ENCODE results near the gene HSPB9. TPM values are rescaled to one million over a fixed set of nuclear protein-coding genes. Genes with fewer than 3 reads are reported as not detected.
A peak's percentile ranks its signal among the peaks of the same experiment; 100 is the strongest.

Gene HSPB9
- total and polyA plus RNA-seq, 9 of the 15 experiments (the other 6 are each of a cell fraction or from before 2014, with no cell fraction given): 0.04 to 0.16 (median 0.08) TPM; not detected in 3

- TF ChIP-seq, protein P1, sequence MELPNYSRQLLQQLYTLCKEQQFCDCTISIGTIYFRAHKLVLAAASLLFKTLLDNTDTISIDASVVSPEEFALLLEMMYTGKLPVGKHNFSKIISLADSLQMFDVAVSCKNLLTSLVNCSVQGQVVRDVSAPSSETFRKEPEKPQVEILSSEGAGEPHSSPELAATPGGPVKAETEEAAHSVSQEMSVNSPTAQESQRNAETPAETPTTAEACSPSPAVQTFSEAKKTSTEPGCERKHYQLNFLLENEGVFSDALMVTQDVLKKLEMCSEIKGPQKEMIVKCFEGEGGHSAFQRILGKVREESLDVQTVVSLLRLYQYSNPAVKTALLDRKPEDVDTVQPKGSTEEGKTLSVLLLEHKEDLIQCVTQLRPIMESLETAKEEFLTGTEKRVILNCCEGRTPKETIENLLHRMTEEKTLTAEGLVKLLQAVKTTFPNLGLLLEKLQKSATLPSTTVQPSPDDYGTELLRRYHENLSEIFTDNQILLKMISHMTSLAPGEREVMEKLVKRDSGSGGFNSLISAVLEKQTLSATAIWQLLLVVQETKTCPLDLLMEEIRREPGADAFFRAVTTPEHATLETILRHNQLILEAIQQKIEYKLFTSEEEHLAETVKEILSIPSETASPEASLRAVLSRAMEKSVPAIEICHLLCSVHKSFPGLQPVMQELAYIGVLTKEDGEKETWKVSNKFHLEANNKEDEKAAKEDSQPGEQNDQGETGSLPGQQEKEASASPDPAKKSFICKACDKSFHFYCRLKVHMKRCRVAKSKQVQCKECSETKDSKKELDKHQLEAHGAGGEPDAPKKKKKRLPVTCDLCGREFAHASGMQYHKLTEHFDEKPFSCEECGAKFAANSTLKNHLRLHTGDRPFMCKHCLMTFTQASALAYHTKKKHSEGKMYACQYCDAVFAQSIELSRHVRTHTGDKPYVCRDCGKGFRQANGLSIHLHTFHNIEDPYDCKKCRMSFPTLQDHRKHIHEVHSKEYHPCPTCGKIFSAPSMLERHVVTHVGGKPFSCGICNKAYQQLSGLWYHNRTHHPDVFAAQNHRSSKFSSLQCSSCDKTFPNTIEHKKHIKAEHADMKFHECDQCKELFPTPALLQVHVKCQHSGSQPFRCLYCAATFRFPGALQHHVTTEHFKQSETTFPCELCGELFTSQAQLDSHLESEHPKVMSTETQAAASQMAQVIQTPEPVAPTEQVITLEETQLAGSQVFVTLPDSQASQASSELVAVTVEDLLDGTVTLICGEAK (IDR thresholded peaks at IDR 0.05): peak; percentile 68
- TF ChIP-seq, protein P1 (CRISPR knock-in tag; IDR thresholded peaks at IDR 0.05): no peak
- TF ChIP-seq, protein P2, sequence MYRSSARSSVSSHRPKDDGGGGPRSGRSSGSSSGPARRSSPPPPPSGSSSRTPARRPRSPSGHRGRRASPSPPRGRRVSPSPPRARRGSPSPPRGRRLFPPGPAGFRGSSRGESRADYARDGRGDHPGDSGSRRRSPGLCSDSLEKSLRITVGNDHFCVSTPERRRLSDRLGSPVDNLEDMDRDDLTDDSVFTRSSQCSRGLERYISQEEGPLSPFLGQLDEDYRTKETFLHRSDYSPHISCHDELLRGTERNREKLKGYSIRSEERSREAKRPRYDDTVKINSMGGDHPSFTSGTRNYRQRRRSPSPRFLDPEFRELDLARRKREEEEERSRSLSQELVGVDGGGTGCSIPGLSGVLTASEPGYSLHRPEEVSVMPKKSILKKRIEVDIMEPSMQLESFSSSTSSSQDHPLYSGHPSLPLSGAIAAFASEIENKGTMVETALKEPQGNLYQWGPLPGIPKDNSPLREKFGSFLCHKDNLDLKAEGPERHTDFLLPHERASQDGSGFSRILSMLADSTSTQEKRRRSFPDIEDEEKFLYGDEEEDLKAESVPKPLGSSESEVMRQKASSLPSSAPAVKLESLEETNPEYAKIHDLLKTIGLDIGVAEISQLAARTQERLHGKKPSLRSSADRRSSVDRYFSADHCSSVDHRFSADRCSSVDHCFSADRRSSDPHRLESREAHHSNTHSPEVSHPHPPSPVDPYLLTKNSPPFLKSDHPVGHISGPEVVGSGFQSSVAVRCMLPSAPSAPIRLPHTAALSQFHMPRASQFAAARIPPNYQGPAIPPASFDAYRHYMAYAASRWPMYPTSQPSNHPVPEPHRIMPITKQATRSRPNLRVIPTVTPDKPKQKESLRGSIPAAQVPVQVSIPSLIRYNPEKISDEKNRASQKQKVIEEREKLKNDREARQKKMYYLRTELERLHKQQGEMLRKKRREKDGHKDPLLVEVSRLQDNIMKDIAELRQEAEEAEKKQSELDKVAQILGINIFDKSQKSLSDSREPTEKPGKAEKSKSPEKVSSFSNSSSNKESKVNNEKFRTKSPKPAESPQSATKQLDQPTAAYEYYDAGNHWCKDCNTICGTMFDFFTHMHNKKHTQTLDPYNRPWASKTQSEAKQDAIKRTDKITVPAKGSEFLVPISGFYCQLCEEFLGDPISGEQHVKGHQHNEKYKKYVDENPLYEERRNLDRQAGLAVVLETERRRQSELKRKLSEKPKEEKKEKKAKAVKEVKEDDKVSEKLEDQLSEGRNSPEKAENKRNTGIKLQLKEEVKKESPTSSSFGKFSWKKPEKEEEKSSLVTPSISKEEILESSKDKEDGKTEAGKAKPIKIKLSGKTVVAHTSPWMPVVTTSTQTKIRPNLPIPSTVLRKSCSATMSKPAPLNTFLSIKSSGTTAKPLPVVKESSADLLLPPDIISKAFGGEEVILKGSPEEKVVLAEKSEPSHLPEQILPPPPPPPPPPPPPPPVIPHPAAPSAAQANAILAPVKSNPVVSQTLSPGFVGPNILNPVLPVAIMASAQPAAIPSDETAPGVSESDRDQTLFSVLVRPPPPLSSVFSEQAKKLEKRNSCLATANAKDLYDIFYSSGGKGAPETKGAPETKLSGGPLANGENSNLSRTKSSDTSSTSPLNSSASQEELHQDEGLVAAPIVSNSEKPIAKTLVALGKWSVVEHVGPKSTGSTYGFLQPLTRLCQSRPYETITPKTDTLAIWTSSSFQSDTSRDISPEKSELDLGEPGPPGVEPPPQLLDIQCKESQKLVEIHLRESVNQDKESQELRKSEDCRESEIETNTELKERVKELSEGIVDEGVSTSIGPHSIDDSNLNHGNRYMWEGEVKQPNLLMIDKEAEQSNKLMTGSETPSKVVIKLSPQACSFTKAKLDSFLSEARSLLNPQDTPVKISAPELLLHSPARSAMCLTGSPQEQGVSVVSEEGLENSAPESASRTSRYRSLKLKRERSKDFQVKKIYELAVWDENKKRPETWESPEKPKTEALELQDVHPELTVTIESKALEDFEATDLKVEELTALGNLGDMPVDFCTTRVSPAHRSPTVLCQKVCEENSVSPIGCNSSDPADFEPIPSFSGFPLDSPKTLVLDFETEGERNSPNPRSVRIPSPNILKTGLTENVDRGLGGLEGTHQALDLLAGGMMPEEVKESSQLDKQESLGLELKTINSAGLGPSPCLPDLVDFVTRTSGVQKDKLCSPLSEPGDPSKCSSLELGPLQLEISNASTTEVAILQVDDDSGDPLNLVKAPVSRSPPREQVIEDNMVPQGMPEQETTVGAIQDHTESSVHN (IDR thresholded peaks at IDR 0.05; ENCODE audit: borderline replicate concordance in 1 of 2, low read depth in 1 of 2): peak in 1 of 2 experiments; percentile 63; a peak in 1 of 4 replicates
- TF ChIP-seq BRD4 (IDR thresholded peaks at IDR 0.05): no peak
- peak; percentile 90 for TF ChIP-seq SMAD4 (CRISPR knock-in tag; conservative IDR thresholded peaks at IDR 0.05)
- TF ChIP-seq ZNF79 (CRISPR knock-in tag; IDR thresholded peaks at IDR 0.05; ENCODE audit: low read depth): peak; percentile 77
- TF ChIP-seq SPI1 (IDR thresholded peaks at IDR 0.05; ENCODE audit: borderline replicate concordance, low read depth, low read length): peak; percentile 49; the same call in 1 of the 2 replicates
These were observed 13.4 kb downstream of the HSPB9 start (continued) for GRCh38 chr17:42135664-42136653.
